HepG2 (cell line): ENCODE measurements around the gene AP4E1. TPM values are rescaled to one million over a fixed set of nuclear protein-coding genes. Genes with fewer than 3 reads are reported as not detected.

Source experiments
- ATAC-seq: fragments of 200-7000 bp; cut with Tn5 transposase; 3 replicates; pipeline ENCODE4 v1.9.1; 2020; ENCODE audit warnings: mild to moderate bottlenecking, moderate library complexity
- BruUV-seq: library from RNA; stranded (reverse); fragments of 400-500 nt; replicated peaks from 2 replicates; lab custom pipeline; 2021; lab: Mats Ljungman, UMichigan
- CTCF ChIA-PET: fragments of 300-600 bp; formaldehyde crosslinking; extraction: SDS; loops from one replicate; lab custom pipeline; 2021; ENCODE audit warnings: low total read pairs, inconsistent platforms, low intra/inter-chr PET ratio; lab: Yijun Ruan, JAX
- POLR2A ChIA-PET: fragments of 350-600 bp; sonication (Branson Sonifier 250); formaldehyde crosslinking; loops from one replicate; lab custom pipeline; 2020; ENCODE audit warnings: antibody characterized with exemption, inconsistent platforms; lab: Yijun Ruan, JAX
- DNase-seq: peaks from one replicate; pipeline ENCODE4 v3.0.0-alpha.2; 2015; ENCODE audit warnings: low spot score
- FAIRE-seq: peaks from 3 replicates; lab custom pipeline; 2011; peaks lifted over from hg19 to GRCh38; lab: Jason Lieb, UNC
- H2AFZ ChIP-seq: one replicate; pipeline ENCODE4 v1.6.1; 2011; ENCODE audit warnings: low read length, inconsistent platforms
- H3K27ac ChIP-seq: fragments of 300-600 bp; 3 replicates; pipeline ENCODE4 v1.8.0; 2011; ENCODE audit warnings: mixed run types, mild to moderate bottlenecking, mixed read lengths, low read length, inconsistent platforms; ENCODE audit not compliant: insufficient read depth; ENCODE audit errors: extremely low read length
- H3K27me3 ChIP-seq, 2 experiments: fragments of 200-600 bp in 1 of 2; 2 replicates in 1 of 2; 3 replicates in 1 of 2; pipeline versions ENCODE4 v1.6.0 to v1.8.0; 2011; ENCODE audit warnings: low read length in 2 of 2, mild to moderate bottlenecking in 2 of 2, moderate library complexity in 2 of 2, inconsistent platforms in 1 of 2; ENCODE audit not compliant: insufficient read depth in 2 of 2, control insufficient read depth in 1 of 2
- H3K36me3 ChIP-seq, 2 experiments: fragments of 200-600 bp in 1 of 2; replicated peaks in 1 of 2; 2 replicates in 1 of 2; 3 replicates in 1 of 2; pipeline versions ENCODE4 v1.5.1 to v1.8.0; 2011; ENCODE audit warnings: low read length in 2 of 2, inconsistent platforms in 1 of 2; ENCODE audit not compliant: insufficient read depth in 2 of 2, control insufficient read depth in 1 of 2
- H3K4me1 ChIP-seq: 2 replicates; pipeline ENCODE4 v1.5.1; 2012; ENCODE audit warnings: low read length, inconsistent platforms; ENCODE audit not compliant: insufficient read depth
- H3K4me2 ChIP-seq: 2 replicates; pipeline ENCODE4 v1.6.0; 2011; ENCODE audit warnings: low read depth, low read length, inconsistent platforms
- H3K4me3 ChIP-seq, 3 experiments: fragments of 200-600 bp in 1 of 3; sonication (generic), shearing (Covaris generic) in 1 of 3; replicated peaks in 1 of 3; 2 replicates each; pipeline ENCODE4 v1.5.1; 2011 to 2016; ENCODE audit warnings: low read length in 3 of 3, inconsistent platforms in 2 of 3, low read depth in 2 of 3, mild to moderate bottlenecking in 2 of 3, control low read depth in 1 of 3, mixed read lengths in 1 of 3; ENCODE audit not compliant: insufficient read depth in 1 of 3
- H3K79me2 ChIP-seq: one replicate; pipeline ENCODE4 v1.6.1; 2011; ENCODE audit warnings: low read length, inconsistent platforms; ENCODE audit not compliant: insufficient read depth
- H3K9ac ChIP-seq: 2 replicates; pipeline ENCODE4 v1.6.0; 2011; ENCODE audit warnings: mild to moderate bottlenecking, low read depth, low read length, inconsistent platforms; ENCODE audit not compliant: insufficient read depth
- H3K9me3 ChIP-seq: 2 replicates; pipeline ENCODE4 v1.5.1; 2012; ENCODE audit warnings: mild to moderate bottlenecking, low read length
- H4K20me1 ChIP-seq: 2 replicates; pipeline ENCODE4 v1.6.0; 2011; ENCODE audit warnings: inconsistent platforms, mild to moderate bottlenecking, low read length, moderate library complexity; ENCODE audit not compliant: insufficient read depth
- NFATC3 ChIP-seq: sonication (generic); formaldehyde crosslinking; IDR thresholded peaks from 2 replicates; pipeline ENCODE4 v1.5.1; 2020; ENCODE audit warnings: mild to moderate bottlenecking, missing genetic modification reagents
- PHF8 ChIP-seq: sonication (generic); formaldehyde crosslinking; IDR thresholded peaks from 2 replicates; pipeline ENCODE4 v1.5.0; 2020; ENCODE audit warnings: missing genetic modification reagents
- RARA ChIP-seq: IDR thresholded peaks from 2 replicates; pipeline ENCODE4 v1.6.1; 2016; ENCODE audit warnings: missing genetic modification reagents, missing compliant biosample characterization
- XRCC5 ChIP-seq: fragments of 200-400 bp; formaldehyde crosslinking; optimal IDR thresholded peaks from 2 replicates; pipeline ENCODE3; 2017; ENCODE audit warnings: mild to moderate bottlenecking, low read length
- ZMYM3 ChIP-seq: sonication (generic); formaldehyde crosslinking; IDR thresholded peaks from 2 replicates; pipeline ENCODE4 v1.5.1; 2020; ENCODE audit warnings: mild to moderate bottlenecking, missing genetic modification reagents
- WGBS: methylation state at CpG from one replicate; pipeline ENCODE4 v1.1.6; 2017; ENCODE audit warnings: low lambda C conversion rate; 5-methylcytosine and 5-hydroxymethylcytosine counted together
- in situ Hi-C: cut with HindIII; loops from 2 replicates; pipeline ENCODE4 v1.10.0; 2017; ENCODE audit warnings: low pct_unique_long_range_greater_than_20kb; ENCODE audit not compliant: extremely low pct_ligation_motif_present
- intact Hi-C: fragments of 100-400 bp; cut with micrococcal nuclease; formaldehyde crosslinking; loops from one replicate; pipeline ENCODE4 v1.10.0; 2022; ENCODE audit not compliant: unreplicated experiment
- polyA plus RNA-seq, 8 experiments: library from polyadenylated mRNA; depleted of rRNA in 3 of 8; stranded (reverse) in 7 of 8; unstranded in 1 of 8; fragments of >200 nt; fragmentation: Illumina TruSeq in 4 of 8; extraction: Trizol in 4 of 8; gene quantifications; 2 replicates each; pipeline versions ENCODE4 v1.2.1 to v1.2.3, GENCODE V29; 2011 to 2016; ENCODE audit warnings: low read depth in 4 of 8, missing spikeins in 1 of 8, mixed read lengths in 1 of 8; ENCODE audit not compliant: insufficient read depth in 1 of 8
- total RNA-seq, 5 experiments: library from RNA; depleted of rRNA; stranded (reverse); fragments of >200 nt; fragmentation: Illumina TruSeq; extraction: Trizol; gene quantifications; 2 replicates each; pipeline ENCODE4 v1.2.3, GENCODE V29; 2016; ENCODE audit warnings: low read depth in 1 of 5
- TF ChIP-seq, protein P1 (sequence below): sonication (generic); formaldehyde crosslinking; IDR thresholded peaks from 2 replicates; pipeline ENCODE4 v1.5.1; 2020; ENCODE audit warnings: missing genetic modification reagents, mild to moderate bottlenecking, borderline replicate concordance
- TF ChIP-seq, protein P2 (sequence below): sonication (generic); formaldehyde crosslinking; IDR thresholded peaks from 2 replicates; pipeline ENCODE4 v1.5.0; 2020; ENCODE audit warnings: mild to moderate bottlenecking, missing genetic modification reagents, borderline replicate concordance
- TF ChIP-seq, protein P3 (sequence below): sonication (generic); formaldehyde crosslinking; IDR thresholded peaks from 2 replicates; pipeline ENCODE4 v1.4.0; 2020; ENCODE audit warnings: missing genetic modification reagents

AP4E1 gene
- total and polyA plus RNA-seq, 2 of the 13 experiments (the other 11 are each of a cell fraction or from before 2014, with no cell fraction given) = 2.2 to 7.8 TPM

DNA sequence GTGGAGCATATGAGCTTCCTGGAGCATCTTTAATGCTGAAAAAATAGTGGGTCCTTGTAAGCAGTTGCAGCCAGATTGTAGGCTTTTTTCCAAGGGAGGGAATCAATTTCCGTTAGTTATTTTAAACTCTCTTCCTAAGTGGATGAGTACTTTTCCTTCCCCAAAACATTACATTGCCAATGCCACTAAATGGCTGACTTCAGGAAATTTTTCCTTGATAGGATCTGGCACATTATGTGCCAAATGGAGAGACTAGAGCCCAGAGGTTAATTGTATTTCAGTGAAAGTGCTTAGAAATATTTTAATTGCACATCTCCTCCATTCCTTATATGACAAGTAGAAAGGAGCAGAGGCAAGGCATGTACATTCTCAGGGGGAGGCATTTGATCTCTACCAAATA lies 102.7 kb downstream of the AP4E1 start:
- ATAC-seq (no peak), DNase-seq (no peak), FAIRE-seq (no peak)
- no peaks in the 10 kb centered on the region for H3K4me1 ChIP-seq
- H2AFZ ChIP-seq = no peak overlapping the region
- 63% methylated on average over 1 of the region's 1 CpG for WGBS
- CTCF ChIA-PET = no interaction called here
- no peak overlapping the region for H3K4me3 ChIP-seq
- H3K4me2 ChIP-seq = no peak overlapping the region
- BruUV-seq = no TSS peak
- no peak overlapping the region for H3K9ac ChIP-seq
- in situ Hi-C loops = no loop called here
- H3K79me2 ChIP-seq = no peaks in the 10 kb centered on the region
- POLR2A ChIA-PET = no interaction called here
- no peak for TF ChIP-seq RARA (CRISPR knock-in tag)
- no peak for TF ChIP-seq PHF8 (CRISPR knock-in tag)
- no peak for TF ChIP-seq NFATC3 (CRISPR knock-in tag)
- TF ChIP-seq, protein P1, sequence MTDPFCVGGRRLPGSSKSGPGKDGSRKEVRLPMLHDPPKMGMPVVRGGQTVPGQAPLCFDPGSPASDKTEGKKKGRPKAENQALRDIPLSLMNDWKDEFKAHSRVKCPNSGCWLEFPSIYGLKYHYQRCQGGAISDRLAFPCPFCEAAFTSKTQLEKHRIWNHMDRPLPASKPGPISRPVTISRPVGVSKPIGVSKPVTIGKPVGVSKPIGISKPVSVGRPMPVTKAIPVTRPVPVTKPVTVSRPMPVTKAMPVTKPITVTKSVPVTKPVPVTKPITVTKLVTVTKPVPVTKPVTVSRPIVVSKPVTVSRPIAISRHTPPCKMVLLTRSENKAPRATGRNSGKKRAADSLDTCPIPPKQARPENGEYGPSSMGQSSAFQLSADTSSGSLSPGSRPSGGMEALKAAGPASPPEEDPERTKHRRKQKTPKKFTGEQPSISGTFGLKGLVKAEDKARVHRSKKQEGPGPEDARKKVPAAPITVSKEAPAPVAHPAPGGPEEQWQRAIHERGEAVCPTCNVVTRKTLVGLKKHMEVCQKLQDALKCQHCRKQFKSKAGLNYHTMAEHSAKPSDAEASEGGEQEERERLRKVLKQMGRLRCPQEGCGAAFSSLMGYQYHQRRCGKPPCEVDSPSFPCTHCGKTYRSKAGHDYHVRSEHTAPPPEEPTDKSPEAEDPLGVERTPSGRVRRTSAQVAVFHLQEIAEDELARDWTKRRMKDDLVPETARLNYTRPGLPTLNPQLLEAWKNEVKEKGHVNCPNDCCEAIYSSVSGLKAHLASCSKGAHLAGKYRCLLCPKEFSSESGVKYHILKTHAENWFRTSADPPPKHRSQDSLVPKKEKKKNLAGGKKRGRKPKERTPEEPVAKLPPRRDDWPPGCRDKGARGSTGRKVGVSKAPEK (CRISPR knock-in tag) = no peak
- TF ChIP-seq, protein P2, sequence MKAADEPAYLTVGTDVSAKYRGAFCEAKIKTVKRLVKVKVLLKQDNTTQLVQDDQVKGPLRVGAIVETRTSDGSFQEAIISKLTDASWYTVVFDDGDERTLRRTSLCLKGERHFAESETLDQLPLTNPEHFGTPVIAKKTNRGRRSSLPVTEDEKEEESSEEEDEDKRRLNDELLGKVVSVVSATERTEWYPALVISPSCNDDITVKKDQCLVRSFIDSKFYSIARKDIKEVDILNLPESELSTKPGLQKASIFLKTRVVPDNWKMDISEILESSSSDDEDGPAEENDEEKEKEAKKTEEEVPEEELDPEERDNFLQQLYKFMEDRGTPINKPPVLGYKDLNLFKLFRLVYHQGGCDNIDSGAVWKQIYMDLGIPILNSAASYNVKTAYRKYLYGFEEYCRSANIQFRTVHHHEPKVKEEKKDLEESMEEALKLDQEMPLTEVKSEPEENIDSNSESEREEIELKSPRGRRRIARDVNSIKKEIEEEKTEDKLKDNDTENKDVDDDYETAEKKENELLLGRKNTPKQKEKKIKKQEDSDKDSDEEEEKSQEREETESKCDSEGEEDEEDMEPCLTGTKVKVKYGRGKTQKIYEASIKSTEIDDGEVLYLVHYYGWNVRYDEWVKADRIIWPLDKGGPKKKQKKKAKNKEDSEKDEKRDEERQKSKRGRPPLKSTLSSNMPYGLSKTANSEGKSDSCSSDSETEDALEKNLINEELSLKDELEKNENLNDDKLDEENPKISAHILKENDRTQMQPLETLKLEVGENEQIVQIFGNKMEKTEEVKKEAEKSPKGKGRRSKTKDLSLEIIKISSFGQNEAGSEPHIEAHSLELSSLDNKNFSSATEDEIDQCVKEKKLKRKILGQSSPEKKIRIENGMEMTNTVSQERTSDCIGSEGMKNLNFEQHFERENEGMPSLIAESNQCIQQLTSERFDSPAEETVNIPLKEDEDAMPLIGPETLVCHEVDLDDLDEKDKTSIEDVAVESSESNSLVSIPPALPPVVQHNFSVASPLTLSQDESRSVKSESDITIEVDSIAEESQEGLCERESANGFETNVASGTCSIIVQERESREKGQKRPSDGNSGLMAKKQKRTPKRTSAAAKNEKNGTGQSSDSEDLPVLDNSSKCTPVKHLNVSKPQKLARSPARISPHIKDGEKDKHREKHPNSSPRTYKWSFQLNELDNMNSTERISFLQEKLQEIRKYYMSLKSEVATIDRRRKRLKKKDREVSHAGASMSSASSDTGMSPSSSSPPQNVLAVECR (CRISPR knock-in tag) = no peak
- no peak for TF ChIP-seq ZMYM3
- TF ChIP-seq, protein P3, sequence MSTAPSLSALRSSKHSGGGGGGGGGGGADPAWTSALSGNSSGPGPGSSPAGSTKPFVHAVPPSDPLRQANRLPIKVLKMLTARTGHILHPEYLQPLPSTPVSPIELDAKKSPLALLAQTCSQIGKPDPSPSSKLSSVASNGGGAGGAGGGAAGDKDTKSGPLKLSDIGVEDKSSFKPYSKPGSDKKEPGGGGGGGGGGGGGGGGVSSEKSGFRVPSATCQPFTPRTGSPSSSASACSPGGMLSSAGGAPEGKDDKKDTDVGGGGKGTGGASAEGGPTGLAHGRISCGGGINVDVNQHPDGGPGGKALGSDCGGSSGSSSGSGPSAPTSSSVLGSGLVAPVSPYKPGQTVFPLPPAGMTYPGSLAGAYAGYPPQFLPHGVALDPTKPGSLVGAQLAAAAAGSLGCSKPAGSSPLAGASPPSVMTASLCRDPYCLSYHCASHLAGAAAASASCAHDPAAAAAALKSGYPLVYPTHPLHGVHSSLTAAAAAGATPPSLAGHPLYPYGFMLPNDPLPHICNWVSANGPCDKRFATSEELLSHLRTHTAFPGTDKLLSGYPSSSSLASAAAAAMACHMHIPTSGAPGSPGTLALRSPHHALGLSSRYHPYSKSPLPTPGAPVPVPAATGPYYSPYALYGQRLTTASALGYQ (CRISPR knock-in tag) = no peak
- TF ChIP-seq XRCC5 = no peak
- no peak overlapping the region for H3K27ac ChIP-seq
- no peaks in the 10 kb centered on the region for H4K20me1 ChIP-seq
- intact Hi-C loops = loop anchor here (2.0 kb wide), 1 partner anchor 26 kb away; no protein-coding TSS in a partner anchor
- H3K36me3 ChIP-seq = no peaks in the 10 kb centered on the region
- no peaks in the 10 kb centered on the region for H3K9me3 ChIP-seq
- H3K27me3 ChIP-seq = no peaks in the 10 kb centered on the region
